ENCODE results near the gene FITM1. TPM values are rescaled to one million over a fixed set of nuclear protein-coding genes. Genes with fewer than 3 reads are reported as not detected.

Gene FITM1
- polyA plus RNA-seq, 1 of the 3 experiments (the other 2 are of a cell fraction), result 0.12 TPM

DNA sequence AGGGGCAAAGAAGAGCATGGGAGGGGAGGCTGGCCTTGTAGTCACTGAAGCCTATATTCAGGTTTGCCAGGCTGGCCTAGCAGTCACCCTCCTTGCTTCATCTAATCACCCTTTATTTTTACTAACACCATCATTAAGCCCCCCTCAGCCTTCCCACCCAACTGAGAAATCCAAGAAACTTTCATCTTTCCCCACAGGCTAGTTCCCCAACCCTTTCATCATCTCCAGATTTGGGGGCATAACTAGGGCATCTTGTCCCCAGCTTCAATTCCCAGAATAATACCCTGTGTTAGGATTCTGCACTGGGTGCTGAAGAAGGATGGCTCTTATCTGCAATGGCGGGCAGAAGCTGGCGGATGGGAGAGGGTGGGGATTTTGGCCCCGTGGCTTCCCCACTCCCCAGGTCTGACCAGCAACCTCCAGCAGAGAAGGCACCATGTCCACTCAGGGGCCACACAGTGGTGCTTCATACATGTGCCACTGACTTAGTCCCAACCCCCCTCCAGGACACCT, 29.4 kb upstream of the FITM1 start:
- no peak for TF ChIP-seq TCF12 (IDR thresholded peaks at IDR 0.05)
- no peak for TF ChIP-seq POLR2AphosphoS5 (IDR thresholded peaks at IDR 0.05; ENCODE audit: low read depth, low read length)
- TF ChIP-seq, protein P1, sequence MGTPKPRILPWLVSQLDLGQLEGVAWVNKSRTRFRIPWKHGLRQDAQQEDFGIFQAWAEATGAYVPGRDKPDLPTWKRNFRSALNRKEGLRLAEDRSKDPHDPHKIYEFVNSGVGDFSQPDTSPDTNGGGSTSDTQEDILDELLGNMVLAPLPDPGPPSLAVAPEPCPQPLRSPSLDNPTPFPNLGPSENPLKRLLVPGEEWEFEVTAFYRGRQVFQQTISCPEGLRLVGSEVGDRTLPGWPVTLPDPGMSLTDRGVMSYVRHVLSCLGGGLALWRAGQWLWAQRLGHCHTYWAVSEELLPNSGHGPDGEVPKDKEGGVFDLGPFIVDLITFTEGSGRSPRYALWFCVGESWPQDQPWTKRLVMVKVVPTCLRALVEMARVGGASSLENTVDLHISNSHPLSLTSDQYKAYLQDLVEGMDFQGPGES (IDR thresholded peaks at IDR 0.05; ENCODE audit: low read depth, low read length), result no peak
- no peak for TF ChIP-seq MEF2A (IDR thresholded peaks at IDR 0.05; ENCODE audit: borderline replicate concordance, low read depth)
- no peak for TF ChIP-seq EP300 (IDR thresholded peaks at IDR 0.05; ENCODE audit: borderline replicate concordance in 1 of 2, low read depth in 1 of 2, low read length in 1 of 2)
- no peak for TF ChIP-seq TAF1 (IDR thresholded peaks at IDR 0.05; ENCODE audit: borderline replicate concordance, low read depth, low read length)
- no peak for TF ChIP-seq RCOR1 (IDR thresholded peaks at IDR 0.05; ENCODE audit: low read length)
- no peak for TF ChIP-seq RFX5 (IDR thresholded peaks at IDR 0.05; ENCODE audit: low read length)
- TF ChIP-seq JUND (IDR thresholded peaks at IDR 0.05), result no peak
- TF ChIP-seq, protein P2, sequence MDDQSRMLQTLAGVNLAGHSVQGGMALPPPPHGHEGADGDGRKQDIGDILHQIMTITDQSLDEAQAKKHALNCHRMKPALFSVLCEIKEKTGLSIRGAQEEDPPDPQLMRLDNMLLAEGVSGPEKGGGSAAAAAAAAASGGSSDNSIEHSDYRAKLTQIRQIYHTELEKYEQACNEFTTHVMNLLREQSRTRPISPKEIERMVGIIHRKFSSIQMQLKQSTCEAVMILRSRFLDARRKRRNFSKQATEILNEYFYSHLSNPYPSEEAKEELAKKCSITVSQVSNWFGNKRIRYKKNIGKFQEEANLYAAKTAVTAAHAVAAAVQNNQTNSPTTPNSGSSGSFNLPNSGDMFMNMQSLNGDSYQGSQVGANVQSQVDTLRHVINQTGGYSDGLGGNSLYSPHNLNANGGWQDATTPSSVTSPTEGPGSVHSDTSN (IDR thresholded peaks at IDR 0.05), result no peak
- no peak for DNase-seq
- no peak overlapping the region for H3K4me2 ChIP-seq
- ChIA-PET POLR2A (interaction anchor here (1.0 to 1.1 kb wide), 2 partner anchors 8 to 22 kb away, joined by 3 to 5 read pairs; no protein-coding TSS in a partner anchor), CTCF (interaction anchor here (0.6 to 25.4 kb wide), 4 partner anchors 5 to 469 kb away, joined by 3 to 1159 read pairs (median 111); partner anchors contain the start of genes CARMIL3, CPNE6 and IRF9)
- 95% methylated on average over 3 of the region's 3 CpGs for WGBS (ENCODE audit: low lambda C conversion rate)
- peaks cover under 1% of the 10 kb centered on the region; the same call in 1 of the 2 replicates for H3K79me2 ChIP-seq (ENCODE audit: insufficient read depth)
- H3F3A ChIP-seq (replicated peaks; ENCODE audit: insufficient read depth), result no peaks in the 10 kb centered on the region
- H3K4me3 ChIP-seq (ENCODE audit: low read depth in 2 of 2, low read length in 1 of 2), result no peak overlapping the region
- no peak overlapping the region for H3K9ac ChIP-seq
- no peak overlapping the region for H3K27ac ChIP-seq (ENCODE audit: low read depth in 2 of 2, low read length in 1 of 2)
- H3K36me3 ChIP-seq (replicated peaks in 1 of 2; ENCODE audit: control insufficient read depth in 1 of 2, insufficient read depth in 2 of 2, low read length in 1 of 2), result peaks cover 3 to 23% of the 10 kb centered on the region in 2 experiments
- H2AFZ ChIP-seq (ENCODE audit: low read depth), result no peak overlapping the region
- no peaks in the 10 kb centered on the region for H4K20me1 ChIP-seq (ENCODE audit: insufficient read depth)
- no peaks in the 10 kb centered on the region for H3K9me3 ChIP-seq
- peaks cover 0 to 3% of the 10 kb centered on the region in 2 experiments; a peak in 1 of 4 replicates for H3K4me1 ChIP-seq (ENCODE audit: control insufficient read depth in 1 of 2, insufficient read depth in 2 of 2, low read depth in 1 of 2, low read length in 1 of 2)
- H3K9me2 ChIP-seq, result no peaks in the 10 kb centered on the region
- no peaks in the 10 kb centered on the region for H3K27me3 ChIP-seq (ENCODE audit: insufficient read depth)

GRCh38 chr14:24102357-24103048, 28.0 kb upstream of the FITM1 start:
- H3K4me3 ChIP-seq (ENCODE audit: low read depth in 2 of 2, low read length in 1 of 2), result no peak overlapping the region

More at GRCh38 chr14:24102357-24103048, 28.0 kb upstream of the FITM1 start:
- no peak overlapping the region for H3K27ac ChIP-seq (ENCODE audit: low read depth in 2 of 2, low read length in 1 of 2)
- H3K27me3 ChIP-seq (ENCODE audit: insufficient read depth), result no peaks in the 10 kb centered on the region
- no peak for DNase-seq
- H3F3A ChIP-seq (replicated peaks; ENCODE audit: insufficient read depth), result no peaks in the 10 kb centered on the region
- no peaks in the 10 kb centered on the region; a peak in 1 of 4 replicates for H3K4me1 ChIP-seq (ENCODE audit: control insufficient read depth in 1 of 2, insufficient read depth in 2 of 2, low read depth in 1 of 2, low read length in 1 of 2)
- peaks cover 3 to 23% of the 10 kb centered on the region in 2 experiments for H3K36me3 ChIP-seq (replicated peaks in 1 of 2; ENCODE audit: control insufficient read depth in 1 of 2, insufficient read depth in 2 of 2, low read length in 1 of 2)
- TF ChIP-seq GATA2 (CRISPR knock-in tag; IDR thresholded peaks at IDR 0.05) (no peak), TCF12 (IDR thresholded peaks at IDR 0.05) (no peak), FOXM1 (IDR thresholded peaks at IDR 0.05; ENCODE audit: low read depth) (no peak), NRF1 (IDR thresholded peaks at IDR 0.05; ENCODE audit: low read depth, low read length) (no peak), EZH2phosphoT487 (IDR thresholded peaks at IDR 0.05; ENCODE audit: borderline replicate concordance, low read depth) (no peak), TAF1 (IDR thresholded peaks at IDR 0.05; ENCODE audit: borderline replicate concordance, low read depth, low read length) (no peak), NFIC (IDR thresholded peaks at IDR 0.05; ENCODE audit: borderline replicate concordance) (no peak), CHD2 (IDR thresholded peaks at IDR 0.05; ENCODE audit: low read length, partially characterized antibody) (no peak), RXRA (IDR thresholded peaks at IDR 0.05; ENCODE audit: borderline replicate concordance, low read depth) (no peak), RCOR1 (IDR thresholded peaks at IDR 0.05; ENCODE audit: low read length) (no peak)
- TF ChIP-seq, protein P3, sequence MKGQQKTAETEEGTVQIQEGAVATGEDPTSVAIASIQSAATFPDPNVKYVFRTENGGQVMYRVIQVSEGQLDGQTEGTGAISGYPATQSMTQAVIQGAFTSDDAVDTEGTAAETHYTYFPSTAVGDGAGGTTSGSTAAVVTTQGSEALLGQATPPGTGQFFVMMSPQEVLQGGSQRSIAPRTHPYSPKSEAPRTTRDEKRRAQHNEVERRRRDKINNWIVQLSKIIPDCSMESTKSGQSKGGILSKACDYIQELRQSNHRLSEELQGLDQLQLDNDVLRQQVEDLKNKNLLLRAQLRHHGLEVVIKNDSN (IDR thresholded peaks at IDR 0.05; ENCODE audit: borderline replicate concordance, low read depth), result no peak
- TF ChIP-seq, protein P1 (IDR thresholded peaks at IDR 0.05; ENCODE audit: low read depth, low read length), result no peak
- POLR2A ChIA-PET, result interaction anchor here (0.6 to 1.6 kb wide), 4 partner anchors 12 to 58 kb away, joined by 3 to 5 read pairs (median 4); partner anchors contain the start of genes CARMIL3, DCAF11, IRF9 and NRL
- no peaks in the 10 kb centered on the region for H3K9me2 ChIP-seq
- H3K9me3 ChIP-seq, result no peaks in the 10 kb centered on the region
- WGBS (ENCODE audit: low lambda C conversion rate), result 91% methylated on average over 5 of the region's 7 CpGs
- no peaks in the 10 kb centered on the region for H4K20me1 ChIP-seq (ENCODE audit: insufficient read depth)
- CTCF ChIA-PET, result interaction anchor here (9.9 to 25.4 kb wide), 2 partner anchors 8 to 37 kb away, joined by 219 to 1159 read pairs; partner anchors contain the start of genes CARMIL3, CPNE6 and PCK2
- H2AFZ ChIP-seq (ENCODE audit: low read depth), result no peak overlapping the region
- H3K4me2 ChIP-seq, result no peak overlapping the region
- no peaks in the 10 kb centered on the region for H3K79me2 ChIP-seq (ENCODE audit: insufficient read depth)
- no peak overlapping the region for H3K9ac ChIP-seq

Data from SK-N-SH (cell line).